ENCODE data around the gene KRTAP4-2. TPM values are rescaled to one million over a fixed set of nuclear protein-coding genes. Genes with fewer than 3 reads are reported as not detected.
"Not testable (repeated sequence)": the region's sequence is repeated elsewhere in the genome, so short reads cannot be mapped to it uniquely, and the experiment has no call there.

The KRTAP4-2 gene
- total RNA-seq, 1 donor from 2014 or later: not detected

DNA sequence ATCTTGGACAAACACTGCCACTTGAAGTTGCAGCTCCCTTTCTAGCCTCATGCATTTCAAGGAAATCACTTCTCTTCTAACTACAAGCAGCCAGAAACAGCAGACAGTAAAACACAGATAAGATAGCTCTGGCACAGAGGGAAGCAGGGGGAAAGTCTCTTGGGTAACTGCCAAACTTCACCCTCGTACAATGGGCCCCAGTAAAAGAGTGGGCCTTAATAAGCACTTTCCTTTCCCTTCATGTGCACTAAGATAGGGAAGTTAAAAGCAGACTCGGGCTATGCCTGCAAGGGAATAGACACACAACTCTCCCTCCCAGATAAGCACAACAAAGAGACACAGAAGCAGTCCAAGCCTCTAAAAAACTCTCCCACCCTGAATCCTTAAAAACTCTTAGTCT lies 24.2 kb downstream of the KRTAP4-2 start:
- Histone ChIP-seq H3K4me3 (ENCODE audit: low read depth, low read length) (no peak overlapping the region), H3K27me3 (ENCODE audit: control insufficient read depth, insufficient read depth, low read length) (no peaks in the 10 kb centered on the region), H3K36me3 (ENCODE audit: control insufficient read depth, insufficient read depth, low read length) (no peaks in the 10 kb centered on the region)
- no peak for DNase-seq (ENCODE audit: low read depth)
- TF ChIP-seq CTCF (IDR thresholded peaks at IDR 0.05; ENCODE audit: insufficient read depth, low read length, poor library complexity, severe bottlenecking): no peak

GRCh38 chr17:41151525-41151924 lies 26.5 kb downstream of the KRTAP4-2 start:
- no peak overlapping the region for H3K4me3 ChIP-seq (ENCODE audit: low read depth, low read length)
- no peaks in the 10 kb centered on the region for H3K36me3 ChIP-seq (ENCODE audit: control insufficient read depth, insufficient read depth, low read length)
- no peak for TF ChIP-seq CTCF (IDR thresholded peaks at IDR 0.05; ENCODE audit: insufficient read depth, low read length, poor library complexity, severe bottlenecking)
- H3K27me3 ChIP-seq (ENCODE audit: control insufficient read depth, insufficient read depth, low read length): no peaks in the 10 kb centered on the region
- no peak for DNase-seq (ENCODE audit: low read depth)

DNA sequence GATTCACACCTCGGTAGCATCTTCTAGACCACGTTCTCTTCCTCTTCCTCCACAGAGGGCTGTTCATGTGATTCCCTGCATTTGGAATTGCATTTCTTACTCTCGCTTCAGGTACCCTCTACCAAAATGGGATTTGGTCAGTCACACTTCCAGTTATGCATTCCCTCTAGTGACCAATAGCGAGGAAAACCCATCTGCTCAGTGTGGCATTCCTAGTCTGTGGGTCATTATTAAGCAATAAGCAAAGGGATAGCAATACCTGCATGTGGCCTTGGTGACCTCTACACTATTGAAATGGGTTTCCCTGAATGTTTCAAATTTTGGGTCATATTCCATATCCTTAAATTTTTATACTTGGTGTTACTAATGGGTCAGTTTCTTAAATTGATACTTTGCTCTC lies 28.0 kb downstream of the KRTAP4-2 start:
- DNase-seq (ENCODE audit: low read depth): no peak
- no peak overlapping the region for H3K4me3 ChIP-seq (ENCODE audit: low read depth, low read length)
- H3K27me3 ChIP-seq (ENCODE audit: control insufficient read depth, insufficient read depth, low read length): no peaks in the 10 kb centered on the region
- TF ChIP-seq CTCF (IDR thresholded peaks at IDR 0.05; ENCODE audit: insufficient read depth, low read length, poor library complexity, severe bottlenecking): no peak
- no peaks in the 10 kb centered on the region for H3K36me3 ChIP-seq (ENCODE audit: control insufficient read depth, insufficient read depth, low read length)

DNA sequence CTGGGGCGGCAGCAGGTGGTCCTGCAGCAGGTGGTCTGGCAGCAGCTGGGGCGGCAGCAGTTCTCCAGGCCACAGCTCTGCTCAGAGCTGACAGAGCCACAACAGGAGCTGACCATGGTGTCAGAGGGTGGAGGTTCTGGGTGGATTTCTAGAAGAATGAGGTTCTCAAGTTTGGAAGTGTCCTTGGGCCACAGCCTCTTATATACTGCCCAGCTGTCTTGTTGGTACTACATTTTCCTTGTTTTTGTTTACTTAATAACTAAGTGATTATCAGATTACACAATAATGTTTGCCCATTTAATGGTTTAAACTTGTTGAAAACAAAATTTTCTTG lies 28.4 kb downstream of the KRTAP4-2 start, which contains the start of gene KRTAP4-5:
Gene KRTAP4-5, minus strand, starts transcription at position 174 of the 334 bp plus-strand sequence. Its CDS starts 58 bp downstream, at position 116.
- no peak for DNase-seq (ENCODE audit: low read depth)
- H3K27me3 ChIP-seq (ENCODE audit: control insufficient read depth, insufficient read depth, low read length): no peaks in the 10 kb centered on the region
- no peak within 1 kb of the TSS for H3K4me3 ChIP-seq (ENCODE audit: low read depth, low read length)
- H3K36me3 ChIP-seq (ENCODE audit: control insufficient read depth, insufficient read depth, low read length): no peaks in the 10 kb centered on the region
- no peak for TF ChIP-seq CTCF (IDR thresholded peaks at IDR 0.05; ENCODE audit: insufficient read depth, low read length, poor library complexity, severe bottlenecking)

DNA sequence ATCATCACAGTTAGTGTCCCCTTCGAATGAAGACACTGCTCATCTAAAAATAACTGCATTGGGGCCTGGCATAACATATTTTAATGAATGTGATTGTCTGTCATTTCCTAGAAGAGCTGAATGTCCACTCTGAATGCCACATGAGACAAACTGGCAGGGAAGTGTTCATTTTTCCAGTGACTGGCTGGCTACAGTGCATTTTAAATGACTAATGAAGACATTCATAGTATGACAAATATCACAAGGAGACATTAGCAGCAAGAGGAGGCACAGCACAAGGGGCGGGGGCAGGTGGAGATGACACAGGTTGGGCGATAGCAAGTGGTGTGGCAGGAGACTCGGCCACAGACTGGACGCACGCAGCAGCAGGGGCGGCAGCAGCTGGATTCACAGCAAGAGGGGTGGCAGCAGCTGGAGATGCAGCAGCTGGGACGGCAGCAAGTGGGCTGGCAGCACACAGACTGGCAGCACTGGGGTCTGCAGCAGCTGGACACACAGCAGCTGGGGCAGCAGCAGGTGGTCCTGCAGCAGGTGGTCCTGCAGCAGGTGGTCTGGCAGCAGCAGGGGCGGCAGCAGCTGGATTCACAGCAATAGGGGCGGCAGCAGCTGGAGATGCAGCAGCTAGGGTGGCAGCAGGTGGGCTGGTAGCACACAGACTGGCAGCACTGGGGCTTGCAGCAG lies 28.9 kb downstream of the KRTAP4-2 start:
- H3K27me3 ChIP-seq (ENCODE audit: control insufficient read depth, insufficient read depth, low read length); DNase-seq (ENCODE audit: low read depth); H3K4me3 ChIP-seq (ENCODE audit: low read depth, low read length); H3K36me3 ChIP-seq (ENCODE audit: control insufficient read depth, insufficient read depth, low read length): not testable (repeated sequence)

DNA sequence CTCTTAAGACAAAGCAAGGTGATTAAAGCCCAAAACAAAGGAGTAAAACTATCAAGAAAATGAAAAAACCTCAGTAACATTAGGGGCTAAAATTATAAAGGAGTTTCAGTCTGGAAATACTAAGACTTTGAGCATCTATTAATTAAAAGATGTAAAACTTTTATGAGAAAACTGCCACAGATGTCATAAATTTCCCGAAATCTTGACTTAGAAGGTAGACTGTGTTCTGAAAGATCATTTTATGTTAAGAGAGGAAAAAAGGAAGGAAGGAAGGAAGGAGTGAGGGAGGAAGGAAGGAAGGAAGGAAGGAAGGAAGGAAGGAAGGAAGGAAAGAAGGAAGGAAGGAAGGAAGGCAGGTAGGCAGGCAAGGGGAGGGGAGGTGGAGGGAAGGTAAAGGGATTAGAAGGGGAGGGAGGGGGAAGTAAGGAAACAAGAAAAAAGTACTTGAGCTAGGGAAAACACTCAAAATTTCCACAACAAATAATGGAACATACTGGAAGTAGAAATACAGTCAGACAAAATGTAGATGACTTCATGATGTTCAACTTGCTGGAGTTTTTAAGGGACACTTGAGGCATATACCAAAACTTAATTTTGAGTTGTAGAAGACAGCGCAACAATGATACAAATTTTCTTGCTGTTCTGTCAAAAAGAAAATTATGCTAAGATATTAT lies 30.4 kb downstream of the KRTAP4-2 start:
- H3K4me3 ChIP-seq (ENCODE audit: low read depth, low read length): no peak overlapping the region
- H3K27me3 ChIP-seq (ENCODE audit: control insufficient read depth, insufficient read depth, low read length): no peaks in the 10 kb centered on the region
- TF ChIP-seq CTCF (IDR thresholded peaks at IDR 0.05; ENCODE audit: insufficient read depth, low read length, poor library complexity, severe bottlenecking): no peak
- DNase-seq (ENCODE audit: low read depth): no peak
- no peaks in the 10 kb centered on the region for H3K36me3 ChIP-seq (ENCODE audit: control insufficient read depth, insufficient read depth, low read length)
